Measurements from ENCODE around the gene LGALS12. TPM values are rescaled to one million over a fixed set of nuclear protein-coding genes. Genes with fewer than 3 reads are reported as not detected.

The LGALS12 gene
- total and polyA plus RNA-seq, 10 of the 15 experiments (the other 5 are each of a cell fraction or from before 2014, with no cell fraction given), result not detected

DNA sequence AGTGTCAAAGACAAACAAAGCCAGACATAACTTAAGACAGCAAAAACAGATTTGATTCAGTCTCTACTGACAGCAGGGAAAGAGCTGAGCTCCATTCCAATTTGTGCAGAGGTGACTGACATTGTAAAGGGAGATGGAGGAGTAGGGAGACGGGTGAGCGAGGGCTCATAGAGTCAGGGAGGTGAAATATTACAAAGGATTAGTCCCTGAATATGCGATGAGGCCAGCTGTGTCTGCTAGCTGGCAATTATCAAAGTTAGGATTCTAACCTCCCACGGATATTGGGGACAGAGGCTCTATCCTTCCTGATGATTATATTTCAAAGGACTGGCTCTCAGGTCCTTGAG lies 49.0 kb downstream of the LGALS12 start (continued):
- TF ChIP-seq TCF7 (IDR thresholded peaks at IDR 0.05; ENCODE audit: borderline replicate concordance), result no peak

- RAD21 ChIA-PET (ENCODE audit: unreplicated experiment), result no interaction called here
- H3K4me3 ChIP-seq, result no peak overlapping the region
- CTCF ChIA-PET, result no interaction called here
- H2AFZ ChIP-seq (ENCODE audit: control insufficient read depth, low read depth, low read length), result no peak overlapping the region
- H3K9ac ChIP-seq (ENCODE audit: control insufficient read depth, insufficient read depth, low read length), result no peak overlapping the region
- FAIRE-seq, result no peak
- H3K79me2 ChIP-seq (ENCODE audit: control insufficient read depth, insufficient read depth, low read length), result no peaks in the 10 kb centered on the region
- no peaks in the 10 kb centered on the region for H3K27me3 ChIP-seq (replicated peaks in 1 of 2; ENCODE audit: control insufficient read depth in 2 of 2, insufficient read depth in 2 of 2, low read length in 1 of 2)
- H3K9me3 ChIP-seq (replicated peaks; ENCODE audit: control insufficient read depth, insufficient read depth, low read length), result no peaks in the 10 kb centered on the region
- no peaks in the 10 kb centered on the region for H3K36me3 ChIP-seq (ENCODE audit: control insufficient read depth in 2 of 2, insufficient read depth in 2 of 2, low read length in 1 of 2)
- H4K20me1 ChIP-seq (ENCODE audit: control insufficient read depth, insufficient read depth), result no peaks in the 10 kb centered on the region
- DNase-seq (ENCODE audit: low read depth, low spot score), result no peak
- SMC1A ChIA-PET (ENCODE audit: uncharacterized antibody, unreplicated experiment), result no interaction called here
- TF ChIP-seq SUZ12 (IDR thresholded peaks at IDR 0.05; ENCODE audit: unreplicated experiment) (no peak), IKZF1 (conservative IDR thresholded peaks at IDR 0.05) (no peak), IRF5 (IDR thresholded peaks at IDR 0.05; ENCODE audit: borderline replicate concordance) (no peak), JUND (IDR thresholded peaks at IDR 0.05; ENCODE audit: low read depth, low read length) (no peak), FOXM1 (IDR thresholded peaks at IDR 0.05; ENCODE audit: low read depth, low read length) (no peak)
- TF ChIP-seq, protein P1, sequence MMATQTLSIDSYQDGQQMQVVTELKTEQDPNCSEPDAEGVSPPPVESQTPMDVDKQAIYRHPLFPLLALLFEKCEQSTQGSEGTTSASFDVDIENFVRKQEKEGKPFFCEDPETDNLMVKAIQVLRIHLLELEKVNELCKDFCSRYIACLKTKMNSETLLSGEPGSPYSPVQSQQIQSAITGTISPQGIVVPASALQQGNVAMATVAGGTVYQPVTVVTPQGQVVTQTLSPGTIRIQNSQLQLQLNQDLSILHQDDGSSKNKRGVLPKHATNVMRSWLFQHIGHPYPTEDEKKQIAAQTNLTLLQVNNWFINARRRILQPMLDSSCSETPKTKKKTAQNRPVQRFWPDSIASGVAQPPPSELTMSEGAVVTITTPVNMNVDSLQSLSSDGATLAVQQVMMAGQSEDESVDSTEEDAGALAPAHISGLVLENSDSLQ (IDR thresholded peaks at IDR 0.05), result no peak
- BruUV-seq (replicated peaks), result no TSS peak
- in situ Hi-C loops (cut with MboI) (no loop called here), intact Hi-C loops (cut with micrococcal nuclease; ENCODE audit: unreplicated experiment) (no loop called here)
- no peak overlapping the region for H3K27ac ChIP-seq (ENCODE audit: control insufficient read depth, insufficient read depth)
- H3K4me2 ChIP-seq (ENCODE audit: control insufficient read depth, insufficient read depth), result no peak overlapping the region
- 45% methylated on average over 7 of the region's 7 CpGs for WGBS (ENCODE audit: insufficient coverage, insufficient replicate concordance, low lambda C conversion rate, missing lambda C conversion rate)
- ATAC-seq, result no peak
- POLR2A ChIA-PET, result interaction anchor here (0.5 kb wide), 1 partner anchor 27 kb away, joined by 3 read pairs; no protein-coding TSS in a partner anchor
- peaks cover 23% of the 10 kb centered on the region for H3K4me1 ChIP-seq (ENCODE audit: control insufficient read depth, insufficient read depth, low read length)
Observed at GRCh38 chr11:63556404-63557013, 50.6 kb downstream of the LGALS12 start.

All from GM12878 (cell line).